Endodermal cell (in vitro differentiated cells): ENCODE data around the gene CPEB3. TPM values are rescaled to one million over a fixed set of nuclear protein-coding genes. Genes with fewer than 3 reads are reported as not detected.

Source experiments
- DNase-seq: peaks from one replicate; pipeline ENCODE4 v3.0.0-alpha.2; 2017
- H3K27ac ChIP-seq: 2 replicates; pipeline ENCODE4 v1.5.1; 2013; ENCODE audit warnings: mild to moderate bottlenecking, low read depth, low read length, moderate library complexity
- H3K27me3 ChIP-seq: 2 replicates; pipeline ENCODE4 v1.6.1; 2013; ENCODE audit warnings: mild to moderate bottlenecking, low read length, moderate library complexity; ENCODE audit not compliant: insufficient read depth, control insufficient read depth, poor library complexity, severe bottlenecking
- H3K36me3 ChIP-seq: 2 replicates; pipeline ENCODE4 v1.7.0; 2013; ENCODE audit warnings: mild to moderate bottlenecking, low read length, moderate library complexity; ENCODE audit not compliant: control insufficient read depth, insufficient read depth
- H3K4me1 ChIP-seq: one replicate; pipeline ENCODE4 v1.7.0; 2013; ENCODE audit warnings: low read length; ENCODE audit not compliant: control insufficient read depth, insufficient read depth
- H3K4me3 ChIP-seq: 2 replicates; pipeline ENCODE4 v1.5.1; 2013; ENCODE audit warnings: mild to moderate bottlenecking, low read length, moderate library complexity
- H3K9ac ChIP-seq: 2 replicates; pipeline ENCODE4 v1.6.1; 2013; ENCODE audit warnings: mild to moderate bottlenecking, low read length, moderate library complexity; ENCODE audit not compliant: poor library complexity, severe bottlenecking; ENCODE audit errors: extremely low read depth
- H3K9me3 ChIP-seq: 2 replicates; pipeline ENCODE4 v1.6.1; 2013; ENCODE audit warnings: mild to moderate bottlenecking, low read length, moderate library complexity; ENCODE audit not compliant: control insufficient read depth
- H3K27ac Mint-ChIP-seq: 2 replicates; pipeline ENCODE4 v1.8.0; 2020; ENCODE audit warnings: mixed read lengths
- H3K27me3 Mint-ChIP-seq: 2 replicates; pipeline ENCODE4 v1.8.0; 2021; ENCODE audit warnings: mild to moderate bottlenecking, mixed read lengths; ENCODE audit not compliant: insufficient read depth
- H3K36me3 Mint-ChIP-seq: 2 replicates; pipeline ENCODE4 v1.8.0; 2020; ENCODE audit warnings: low read depth, mixed read lengths
- H3K4me1 Mint-ChIP-seq: 2 replicates; pipeline ENCODE4 v1.8.0; 2020; ENCODE audit warnings: mixed read lengths
- H3K4me3 Mint-ChIP-seq: 2 replicates; pipeline ENCODE4 v1.8.0; 2020; ENCODE audit warnings: mild to moderate bottlenecking, moderate library complexity, mixed read lengths
- H3K9me3 Mint-ChIP-seq: 2 replicates; pipeline ENCODE4 v1.8.0; 2020; ENCODE audit warnings: mild to moderate bottlenecking, mixed read lengths
- CTCF ChIP-seq: fragments of 200-600 bp; sonication (generic); conservative IDR thresholded peaks from 2 replicates; pipeline ENCODE4 v1.5.0; 2021; ENCODE audit warnings: antibody characterized with exemption, mild to moderate bottlenecking
- WGBS, 2 experiments: methylation state at CpG; one replicate each; pipeline versions ENCODE4 v1.1.5 to v1.1.7; 2013; ENCODE audit warnings: missing lambda C conversion rate in 2 of 2, mixed read lengths in 1 of 2; ENCODE audit not compliant: insufficient coverage in 1 of 2, insufficient read length in 1 of 2; 5-methylcytosine and 5-hydroxymethylcytosine counted together
- total RNA-seq, 2 donors: library from RNA; stranded (reverse); fragmentation: NEBNext Ultra II Directional in 1 of 2; extraction: Animal tissue kit (Norgen Biotek cat#: 25700) in 1 of 2; gene quantifications; 2 replicates in 1 of 2; 3 replicates in 1 of 2; pipeline ENCODE4 v1.2.1, GENCODE V29; 2021

The CPEB3 gene
- total RNA-seq, 2 donors from 2014 or later = 1.1 to 1.3 TPM

DNA sequence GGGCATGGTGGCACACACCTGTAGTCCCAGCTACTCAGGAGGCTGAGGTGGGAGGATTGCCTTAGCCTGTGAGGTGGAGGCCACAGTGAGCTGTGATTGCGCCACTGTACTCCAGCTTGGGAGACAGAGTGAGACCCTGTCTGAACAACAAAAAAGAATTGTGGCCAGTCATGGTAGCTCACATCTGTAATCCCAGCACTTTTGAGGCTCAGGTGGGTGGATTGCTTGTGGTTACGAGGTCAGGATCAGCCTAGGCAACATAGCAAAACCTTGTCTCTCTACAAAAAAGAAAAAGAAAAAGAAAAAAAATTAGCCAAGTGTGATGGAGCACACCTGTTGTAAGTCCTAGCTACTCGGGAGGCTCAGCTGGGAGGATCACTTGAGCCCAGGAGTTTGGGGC, 22.9 kb upstream of the CPEB3 start:
- H3K36me3 Mint-ChIP-seq = peaks cover 60% of the 10 kb centered on the region
- no peaks in the 10 kb centered on the region for H3K9me3 ChIP-seq
- H3K27me3 ChIP-seq = no peaks in the 10 kb centered on the region
- no peak for TF ChIP-seq CTCF
- no peaks in the 10 kb centered on the region for H3K27me3 Mint-ChIP-seq
- H3K36me3 ChIP-seq = peaks cover 66% of the 10 kb centered on the region
- H3K4me3 Mint-ChIP-seq = no peak overlapping the region
- H3K4me3 ChIP-seq = no peak overlapping the region
- WGBS, 2 experiments = 88 to 91% methylated on average over 1 to 3 of the region's 3 CpGs
- H3K27ac ChIP-seq = no peak overlapping the region
- H3K4me1 Mint-ChIP-seq = no peaks in the 10 kb centered on the region
- no peak overlapping the region for H3K9ac ChIP-seq
- no peak overlapping the region for H3K27ac Mint-ChIP-seq
- H3K4me1 ChIP-seq = no peaks in the 10 kb centered on the region
- no peak for DNase-seq
- no peaks in the 10 kb centered on the region for H3K9me3 Mint-ChIP-seq

DNA sequence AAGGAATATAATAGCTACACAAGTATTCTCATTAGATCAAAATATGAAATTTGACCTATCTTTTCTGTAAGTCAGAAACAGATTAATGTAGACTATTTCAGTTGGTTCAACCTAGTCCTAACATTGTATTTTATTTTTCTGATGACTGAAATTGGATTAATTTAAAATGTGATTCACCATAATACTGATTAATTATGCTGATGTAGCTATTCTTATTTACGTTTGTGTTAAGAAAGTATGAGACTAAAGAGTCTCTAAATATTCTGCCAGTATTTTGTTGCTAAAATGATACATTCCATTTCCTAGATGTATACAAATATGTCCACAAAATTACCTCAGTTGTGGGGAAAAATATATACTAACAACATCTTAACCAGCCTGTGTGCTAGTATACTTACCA, 18.4 kb upstream of the CPEB3 start:
- no CpG with 5 or more reads among the region's 1 CpG for WGBS, 2 experiments

GRCh38 chr10:92305133-92306072, 14.5 kb upstream of the CPEB3 start:
- TF ChIP-seq CTCF = no peak
- no peak overlapping the region for H3K9ac ChIP-seq
- H3K27ac ChIP-seq = no peak overlapping the region
- Mint-ChIP-seq H3K4me3 (no peak overlapping the region), H3K9me3 (no peaks in the 10 kb centered on the region), H3K27me3 (no peaks in the 10 kb centered on the region), H3K27ac (peak overlapping the region; percentile 55), H3K4me1 (peaks cover 25% of the 10 kb centered on the region), H3K36me3 (peaks cover 21% of the 10 kb centered on the region)
- peaks cover 12% of the 10 kb centered on the region for H3K36me3 ChIP-seq
- 86 to 92% methylated on average over 13 of the region's 13 CpGs for WGBS, 2 experiments
- H3K4me1 ChIP-seq = no peaks in the 10 kb centered on the region
- DNase-seq = no peak
- H3K4me3 ChIP-seq = no peak overlapping the region
- H3K9me3 ChIP-seq = no peaks in the 10 kb centered on the region
- H3K27me3 ChIP-seq = no peaks in the 10 kb centered on the region

More for the DNA sequence above, 18.4 kb upstream of the CPEB3 start:
- Mint-ChIP-seq H3K27ac (no peak overlapping the region), H3K36me3 (peaks cover 40% of the 10 kb centered on the region), H3K4me1 (peaks cover 14% of the 10 kb centered on the region), H3K9me3 (no peaks in the 10 kb centered on the region), H3K27me3 (no peaks in the 10 kb centered on the region), H3K4me3 (no peak overlapping the region)
- Histone ChIP-seq H3K36me3 (peaks cover 37% of the 10 kb centered on the region), H3K4me3 (no peak overlapping the region), H3K27ac (no peak overlapping the region), H3K9ac (no peak overlapping the region), H3K4me1 (no peaks in the 10 kb centered on the region), H3K9me3 (no peaks in the 10 kb centered on the region), H3K27me3 (no peaks in the 10 kb centered on the region)
- DNase-seq = no peak
- TF ChIP-seq CTCF = no peak
